Measurements from ENCODE around the gene SYCP2L. TPM values are rescaled to one million over a fixed set of nuclear protein-coding genes. Genes with fewer than 3 reads are reported as not detected.
"Not testable (repeated sequence)": the region's sequence is repeated elsewhere in the genome, so short reads cannot be mapped to it uniquely, and the experiment has no call there.

The SYCP2L gene
- total RNA-seq, 1 donor from 2014 or later, result 4.1 TPM

DNA sequence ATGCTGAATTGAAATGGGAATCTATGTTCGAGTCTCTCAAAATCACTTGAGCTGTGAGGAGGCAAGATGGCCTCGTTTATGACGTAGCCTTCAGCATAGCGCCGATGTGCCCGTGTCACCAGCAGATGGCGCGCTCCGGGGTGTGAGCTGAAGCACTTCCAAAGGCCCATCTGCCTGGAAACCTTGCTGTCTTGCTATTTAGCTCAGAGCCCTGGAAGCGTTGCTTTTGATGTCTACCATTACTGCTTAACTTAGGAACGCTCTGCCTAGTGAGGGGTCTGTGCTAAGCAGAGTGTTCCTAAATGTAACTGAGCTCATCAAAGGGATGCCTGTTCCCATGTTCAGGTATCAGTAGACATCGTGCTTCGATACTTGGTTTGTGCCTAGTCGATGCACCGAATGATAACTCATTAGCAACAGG is 67.7 kb downstream of the SYCP2L start:
- peak; percentile 70 for DNase-seq (ENCODE audit: low spot score)

DNA sequence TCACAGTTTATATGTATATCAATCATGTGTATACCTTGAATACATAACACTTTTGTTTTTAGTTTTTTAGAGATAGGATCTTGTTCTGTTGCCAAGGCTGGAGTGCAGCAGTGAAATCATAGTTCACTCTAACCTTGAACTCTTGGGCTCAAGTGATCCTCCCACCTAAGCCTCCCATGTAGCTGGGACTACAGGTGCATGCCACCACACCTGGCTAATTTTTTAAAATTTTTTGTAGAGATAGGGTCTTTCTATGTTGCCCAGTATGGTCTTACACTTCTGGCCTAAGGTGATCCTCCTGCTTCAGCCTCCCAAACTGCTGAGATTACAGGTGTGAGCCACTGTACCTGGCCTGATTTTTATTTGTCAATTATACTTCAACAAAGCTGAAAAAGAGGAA is 69.9 kb downstream of the SYCP2L start:
- DNase-seq (ENCODE audit: low spot score), result no peak

DNA sequence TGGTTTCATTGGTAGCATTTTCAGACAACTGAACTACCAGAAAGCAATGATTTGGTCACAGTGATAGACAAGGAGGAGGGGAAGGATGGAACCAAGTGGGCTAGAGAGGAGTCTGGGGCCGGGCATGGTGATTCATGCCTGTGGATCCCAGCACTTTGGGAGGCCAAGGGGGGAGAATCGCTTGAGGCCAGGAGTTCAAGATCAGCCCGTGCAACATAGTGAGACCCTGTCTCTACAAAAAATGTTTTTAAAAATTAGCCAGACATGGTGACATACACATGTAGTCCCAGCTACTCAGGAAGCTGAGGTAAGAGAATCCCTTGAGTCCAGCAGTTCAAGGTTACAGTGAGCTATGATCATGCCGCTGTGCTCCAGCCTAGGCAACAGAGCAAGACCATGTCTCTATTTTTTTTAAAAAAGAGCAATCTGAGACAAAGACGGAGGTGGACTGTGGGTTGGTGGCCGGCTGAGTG is 70.6 kb downstream of the SYCP2L start:
- DNase-seq (ENCODE audit: low spot score), result no peak

DNA sequence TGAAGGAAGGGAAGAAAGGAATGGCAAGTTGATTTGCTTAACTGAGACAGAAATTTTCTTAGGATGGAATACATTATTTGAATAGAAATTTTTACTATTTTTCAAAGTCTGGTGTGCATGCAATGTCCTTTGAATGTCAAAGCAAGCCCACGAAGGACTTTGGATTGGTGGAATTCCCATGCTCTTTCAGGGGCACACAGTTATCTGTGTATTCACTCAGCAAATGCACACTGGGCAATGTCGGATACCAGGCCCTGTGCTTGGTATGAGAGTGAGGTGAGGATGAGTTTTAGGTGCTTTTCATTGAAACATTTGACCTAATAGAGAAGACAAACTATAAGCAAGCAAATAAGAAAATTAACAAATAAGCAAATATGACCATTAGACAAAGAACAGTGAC is 73.3 kb downstream of the SYCP2L start:
- DNase-seq (ENCODE audit: low spot score), result no peak

DNA sequence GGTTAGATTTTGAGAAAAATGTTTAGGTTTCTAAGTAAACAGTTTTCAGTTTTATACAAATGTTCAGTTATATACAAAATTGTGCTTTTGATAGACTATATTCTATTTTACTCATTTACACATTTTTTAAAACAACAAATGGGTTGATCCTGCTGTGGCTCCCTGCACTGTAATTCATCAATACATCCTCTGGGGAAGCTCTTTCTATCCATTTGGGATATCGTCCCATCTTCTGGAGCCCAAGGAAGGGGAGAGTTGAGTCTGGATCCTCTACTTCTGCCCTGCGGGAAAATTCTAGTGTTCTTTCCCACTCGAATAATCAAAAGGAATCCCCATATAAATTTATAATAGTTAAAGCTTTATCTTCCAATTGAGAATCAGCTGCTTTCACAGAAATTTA is 75.0 kb downstream of the SYCP2L start:
- no peak for DNase-seq (ENCODE audit: low spot score)

DNA sequence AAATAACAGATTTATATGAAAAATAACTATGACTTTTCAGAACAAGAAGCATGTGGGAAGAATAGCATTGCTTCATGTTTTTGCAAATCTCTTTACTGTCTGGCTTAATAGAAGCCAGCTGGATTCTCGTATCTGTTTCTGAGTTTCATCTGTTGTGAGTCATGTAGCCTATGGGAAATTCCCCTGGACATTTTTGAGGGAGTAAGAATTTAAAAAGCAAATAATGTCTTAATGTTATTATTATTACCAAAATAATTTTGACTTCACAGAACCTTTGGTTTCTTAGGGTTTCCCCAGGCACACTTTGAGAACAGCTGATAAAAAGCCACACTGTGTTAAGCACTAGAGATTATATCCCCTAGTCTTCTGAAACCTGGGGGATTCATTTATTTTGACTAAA is 75.8 kb downstream of the SYCP2L start:
- DNase-seq (ENCODE audit: low spot score), result peak; percentile 91

DNA sequence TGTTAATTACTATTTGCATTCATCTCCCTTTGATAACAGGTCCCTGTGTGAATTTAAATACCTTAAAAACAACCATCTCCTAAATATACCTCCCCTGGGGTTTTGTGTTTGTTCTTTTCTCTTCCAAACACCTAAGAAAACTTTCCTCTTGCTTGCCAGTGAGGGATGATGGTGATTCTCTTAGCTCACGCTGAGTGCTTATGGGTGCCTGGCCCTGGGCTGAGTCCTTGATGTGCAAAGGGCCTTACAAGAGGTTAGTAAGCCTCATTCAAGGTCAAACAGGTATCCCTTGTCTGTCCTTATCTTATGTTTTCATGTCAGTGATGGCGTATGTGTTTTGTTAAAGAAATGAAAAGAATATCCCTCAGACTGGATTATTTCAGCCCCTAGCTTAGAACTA is 76.3 kb downstream of the SYCP2L start:
- DNase-seq (ENCODE audit: low spot score), result peak; percentile 22

DNA sequence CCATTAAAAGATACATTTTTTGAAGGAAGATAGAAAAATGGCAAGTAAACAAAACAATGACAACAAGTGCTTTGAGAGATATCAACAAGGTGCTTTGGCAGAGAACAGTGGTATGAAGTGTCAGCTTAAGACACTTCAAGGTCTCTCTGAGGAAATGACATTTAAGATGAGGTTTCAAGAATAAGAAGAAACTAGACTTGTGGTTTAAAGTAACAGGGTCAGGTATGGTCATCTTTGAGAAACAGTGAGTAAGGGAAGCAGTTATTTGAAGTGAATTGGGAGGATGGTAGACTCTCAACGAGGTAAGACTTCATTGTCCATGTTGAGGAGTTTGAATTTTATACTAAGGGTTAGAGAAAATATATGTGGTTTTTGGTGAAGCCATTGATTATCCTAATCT is 77.8 kb downstream of the SYCP2L start:
- DNase-seq (ENCODE audit: low spot score), result no peak

DNA sequence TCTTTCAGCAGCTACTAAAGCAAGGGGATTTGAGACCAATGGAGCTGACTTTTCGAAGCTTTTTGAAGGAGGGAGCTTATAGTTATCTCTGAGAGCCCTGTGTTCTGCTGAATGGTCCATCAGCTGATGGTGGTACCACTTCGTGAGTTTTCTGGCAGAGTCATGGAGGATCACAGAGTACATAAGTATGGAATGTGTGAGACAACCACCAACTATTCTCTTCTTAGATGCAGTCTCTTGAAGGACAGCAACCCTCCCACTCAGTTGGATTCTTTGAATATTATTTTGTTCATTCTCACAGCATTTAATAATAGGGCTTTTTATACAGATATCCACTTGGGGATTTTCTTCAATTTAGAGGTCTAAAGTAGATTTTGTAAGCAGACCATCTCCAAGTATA is 81.9 kb downstream of the SYCP2L start:
- no peak for DNase-seq (ENCODE audit: low spot score)

DNA sequence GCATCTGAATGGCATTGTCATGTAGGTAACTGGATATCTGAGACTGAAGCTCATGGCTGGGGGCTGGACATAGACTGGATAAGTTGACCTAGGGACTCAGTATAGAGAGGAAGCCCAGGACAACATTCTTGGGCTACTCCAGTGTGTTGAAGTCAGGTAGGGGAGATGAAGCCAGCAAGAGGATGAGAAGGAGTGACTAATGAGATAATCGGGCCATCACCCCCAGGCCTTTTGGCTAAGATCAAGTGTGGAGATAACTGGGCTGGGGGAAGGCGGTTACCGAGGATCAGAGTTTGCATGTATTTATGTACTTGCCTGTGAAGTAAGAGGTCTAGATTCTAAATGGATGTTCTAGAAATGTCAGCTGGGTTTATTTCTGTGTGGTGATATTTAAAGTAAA is 83.9 kb downstream of the SYCP2L start:
- DNase-seq (ENCODE audit: low spot score), result no peak

DNA sequence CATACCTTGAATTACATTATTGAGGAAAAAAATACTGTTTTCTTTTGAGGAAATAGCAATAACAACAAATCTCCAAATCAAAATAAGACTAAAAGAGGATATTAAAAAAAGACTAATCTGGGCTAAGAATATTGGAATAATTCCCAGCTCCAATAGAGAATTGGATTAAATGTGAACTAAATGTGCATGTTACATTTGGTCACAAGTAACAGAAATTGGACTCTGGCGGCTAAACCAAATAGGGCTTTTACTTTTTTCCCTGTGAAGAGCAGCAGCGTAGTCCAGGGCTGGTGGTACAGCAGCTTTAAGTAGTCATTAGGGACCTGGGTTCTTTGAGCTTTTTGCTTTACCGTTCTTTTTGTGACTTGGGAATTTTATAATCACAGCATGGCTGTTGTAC is 85.3 kb downstream of the SYCP2L start:
- no peak for DNase-seq (ENCODE audit: low spot score)

DNA sequence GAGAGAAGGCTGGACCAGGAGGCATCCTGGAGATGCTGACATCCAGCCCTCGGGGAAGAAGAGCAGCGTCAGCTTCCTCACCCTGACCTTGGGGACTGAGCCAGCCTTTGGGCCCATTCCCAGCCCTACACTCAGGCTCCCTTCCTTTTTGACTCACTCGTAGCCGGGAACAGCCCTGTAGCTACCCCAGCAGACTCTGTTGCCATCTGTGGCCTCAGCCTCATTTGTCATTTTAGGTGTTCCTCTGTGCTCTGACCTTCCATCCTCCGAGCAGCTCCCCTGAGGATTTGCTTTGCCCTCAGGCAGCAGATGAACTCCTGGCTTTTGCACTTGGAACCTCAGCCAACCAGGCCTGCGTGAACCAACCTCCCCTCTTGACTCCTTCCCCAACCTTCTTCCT is 89.7 kb downstream of the SYCP2L start:
- DNase-seq (ENCODE audit: low spot score), result no peak

DNA sequence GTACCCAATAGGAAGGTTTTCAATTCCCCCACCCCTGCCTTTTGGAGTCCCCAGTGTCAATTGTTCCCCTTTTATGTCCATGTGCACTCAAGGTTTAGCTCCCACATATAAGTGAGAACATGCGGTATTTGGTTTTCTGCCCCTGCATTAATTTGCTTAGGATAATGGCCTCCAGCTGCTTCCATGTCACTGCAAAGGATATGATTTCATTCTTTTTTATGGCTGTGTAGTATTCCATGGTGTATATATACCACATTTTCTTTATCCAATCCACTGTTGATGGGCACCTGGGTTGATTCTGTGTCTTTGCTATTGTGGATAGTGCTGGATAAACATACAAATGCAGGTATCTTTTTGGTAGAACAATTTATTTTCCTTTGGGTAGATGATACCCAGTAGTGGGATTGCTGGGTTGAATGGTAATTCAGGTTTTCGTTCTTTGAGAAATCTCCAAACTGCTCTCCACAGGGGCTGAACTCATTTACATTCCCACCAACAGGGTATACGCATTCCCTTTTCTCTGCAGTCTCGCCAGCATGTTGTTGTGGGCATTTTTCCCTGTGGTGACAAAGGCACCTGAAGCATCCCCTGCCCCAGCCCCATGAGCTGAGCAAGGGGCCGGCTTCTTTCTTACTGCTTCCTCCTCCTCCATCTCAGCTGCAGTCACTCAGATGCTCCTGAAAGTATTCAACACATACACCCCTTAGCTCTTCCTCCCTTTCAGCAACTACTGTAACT is 90.5 kb downstream of the SYCP2L start:
- no peak for DNase-seq (ENCODE audit: low spot score)

DNA sequence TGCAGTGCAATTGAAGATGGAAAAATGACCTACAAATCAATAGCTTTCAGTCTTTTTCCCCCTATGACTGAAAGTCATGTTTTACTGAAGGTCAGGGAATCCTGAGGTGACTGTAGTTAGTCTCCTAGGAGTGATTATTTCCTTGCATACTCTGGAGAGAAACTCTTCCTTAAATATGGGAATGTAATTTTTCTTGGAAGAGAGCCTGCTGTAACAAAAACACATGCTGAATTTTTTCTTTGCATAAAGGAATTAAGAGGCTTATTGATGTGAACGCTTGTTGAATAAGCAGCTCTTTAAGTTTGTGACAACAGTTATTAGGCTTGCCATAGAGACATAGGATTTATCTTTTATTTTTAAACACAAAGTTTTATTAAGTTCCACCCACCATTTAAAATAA is 92.8 kb downstream of the SYCP2L start:
- DNase-seq (ENCODE audit: low spot score), result peak; percentile 18

DNA sequence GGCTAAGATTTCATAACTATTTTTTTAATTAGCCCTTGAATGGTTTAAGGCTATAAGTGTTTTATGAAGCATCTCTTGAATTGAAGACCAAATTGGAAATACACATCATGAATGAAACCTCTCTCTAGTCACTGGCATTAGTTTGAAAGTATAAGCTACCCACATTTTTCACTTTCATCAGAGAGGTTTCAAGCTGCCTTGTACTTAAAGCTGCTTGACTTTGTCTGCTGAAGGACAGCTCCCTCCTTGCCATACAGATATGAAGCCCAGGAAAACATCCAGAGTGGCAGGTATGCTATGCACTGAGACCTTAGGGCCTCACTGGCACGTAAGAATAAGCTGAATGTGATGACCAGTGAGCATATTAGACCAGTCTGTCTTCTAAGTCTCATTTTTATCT is 94.6 kb downstream of the SYCP2L start:
- no peak for DNase-seq (ENCODE audit: low spot score)

DNA sequence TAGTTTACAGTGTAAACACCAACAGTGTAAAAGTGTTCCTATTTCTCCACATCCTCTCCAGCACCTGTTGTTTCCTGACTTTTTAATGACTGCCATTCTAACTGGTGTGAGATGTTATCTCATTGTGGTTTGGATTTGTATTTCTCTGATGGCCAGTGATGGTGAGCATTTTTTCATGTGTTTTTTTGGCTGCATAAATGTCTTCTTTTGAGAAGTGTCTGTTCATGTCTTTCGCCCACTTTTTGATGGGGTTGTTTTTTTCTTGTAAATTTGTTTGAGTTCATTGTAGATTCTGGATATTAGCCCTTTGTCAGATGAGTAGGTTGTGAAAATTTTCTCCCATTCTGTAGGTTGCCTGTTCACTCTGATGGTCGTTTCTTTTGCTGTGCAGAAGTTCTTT is 98.1 kb downstream of the SYCP2L start:
- DNase-seq (ENCODE audit: low spot score), result not testable (repeated sequence)

DNA sequence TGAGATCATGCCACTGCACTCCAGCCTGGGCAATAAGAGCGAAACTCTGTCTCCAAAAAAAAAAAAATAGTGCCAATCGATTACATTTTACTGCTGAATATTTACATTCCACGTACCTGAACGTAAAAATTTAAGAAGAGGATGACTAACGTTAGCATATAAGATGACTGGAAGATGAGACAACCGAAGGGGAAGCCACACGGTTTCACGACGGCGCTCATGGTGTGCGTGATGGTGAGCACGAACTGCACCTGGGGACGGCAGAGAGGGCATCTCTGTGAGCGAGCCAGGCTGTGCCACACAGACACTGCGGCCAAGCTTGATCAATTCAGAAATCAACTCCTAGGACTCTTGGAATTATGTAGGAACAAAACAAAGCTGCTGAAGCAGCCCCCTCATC is 102.7 kb downstream of the SYCP2L start:
- no peak for DNase-seq (ENCODE audit: low spot score)

DNA sequence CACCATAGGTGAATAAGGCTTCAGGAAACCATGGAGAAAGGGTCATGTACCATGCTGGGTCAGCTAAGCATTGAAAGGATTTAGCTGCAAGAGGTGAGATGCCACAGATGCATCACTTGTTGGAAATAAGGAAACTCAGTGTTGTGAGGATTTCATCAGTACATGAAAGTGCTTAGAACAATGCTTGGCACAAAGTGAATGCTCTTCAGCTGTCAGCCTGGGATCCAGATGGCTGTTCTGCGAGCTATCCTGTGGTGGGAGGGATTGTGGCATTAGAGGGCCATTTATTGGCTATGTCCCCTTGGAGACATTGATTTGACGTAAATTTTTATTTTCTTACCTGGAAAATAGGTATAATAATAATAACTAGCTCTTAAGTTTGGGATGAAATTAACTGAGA is 104.3 kb downstream of the SYCP2L start:
- DNase-seq (ENCODE audit: low spot score), result no peak

DNA sequence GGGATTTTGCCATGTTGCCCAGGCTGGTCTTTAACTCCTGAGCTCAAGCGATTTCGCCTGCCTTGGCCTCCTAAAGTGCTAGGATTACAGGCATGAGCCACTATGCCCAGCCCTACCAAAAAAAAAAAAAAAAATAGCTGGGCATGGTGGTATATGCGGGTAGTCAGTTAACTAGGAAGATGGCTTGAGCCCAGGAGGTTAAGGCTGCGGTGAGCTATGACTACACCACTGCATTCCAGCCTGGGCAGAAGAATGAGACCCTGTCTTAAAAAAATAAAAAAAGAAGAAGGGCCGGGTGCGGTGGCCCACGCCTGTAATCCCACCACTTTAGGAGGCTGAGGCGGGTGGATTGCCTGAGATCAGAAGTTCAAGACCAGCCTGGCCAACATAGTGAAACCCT is 107.0 kb downstream of the SYCP2L start:
- DNase-seq (ENCODE audit: low spot score), result no peak

DNA sequence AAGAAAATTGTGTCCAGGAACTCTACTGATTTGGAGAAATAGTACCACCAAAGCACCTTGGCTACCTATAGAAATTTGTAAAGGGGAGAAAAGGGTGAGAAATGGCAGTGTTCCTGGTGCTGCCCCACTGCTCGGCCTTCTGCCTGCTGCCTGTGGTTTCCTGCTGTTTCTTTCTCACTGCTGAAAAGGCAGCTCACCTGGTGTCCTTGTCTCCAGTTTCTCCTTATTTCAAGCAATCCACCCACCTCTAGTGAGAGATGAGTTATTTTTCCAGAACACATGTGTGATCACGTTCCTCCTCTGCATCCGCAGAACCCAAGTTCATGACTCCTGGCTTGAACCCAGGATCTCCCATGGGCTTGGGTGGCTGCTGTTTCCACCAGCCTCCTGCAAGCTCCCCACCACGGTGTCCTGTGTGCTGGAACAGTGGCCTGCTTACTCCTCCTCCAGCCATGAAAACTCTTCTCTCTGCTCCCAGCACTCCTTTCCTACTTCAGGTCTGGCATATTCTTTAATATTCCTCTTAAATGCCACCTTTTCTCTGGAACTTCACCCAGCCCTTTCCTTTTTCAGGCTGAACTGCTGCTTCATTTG is 108.4 kb downstream of the SYCP2L start:
- DNase-seq (ENCODE audit: low spot score), result no peak

DNA sequence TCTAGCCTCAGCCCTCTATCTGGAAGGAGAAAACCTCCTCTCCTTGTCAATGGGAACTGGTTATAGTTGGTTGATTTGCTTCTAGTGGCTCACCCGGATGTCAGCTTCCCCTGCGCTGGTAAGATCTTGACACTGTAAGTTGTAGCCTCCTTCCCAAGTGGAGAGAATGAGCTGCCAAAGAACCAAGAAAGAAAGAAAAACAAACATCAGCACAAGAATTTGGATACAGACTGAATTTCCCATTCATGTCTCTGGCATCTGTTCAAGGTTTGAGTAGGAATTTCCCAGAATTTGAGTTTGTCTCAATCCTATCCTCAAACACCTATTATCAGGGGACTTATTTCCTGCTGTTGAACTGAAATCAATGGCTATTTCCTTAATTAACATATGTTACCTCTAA is 113.1 kb downstream of the SYCP2L start:
- DNase-seq (ENCODE audit: low spot score), result peak; percentile 22

DNA sequence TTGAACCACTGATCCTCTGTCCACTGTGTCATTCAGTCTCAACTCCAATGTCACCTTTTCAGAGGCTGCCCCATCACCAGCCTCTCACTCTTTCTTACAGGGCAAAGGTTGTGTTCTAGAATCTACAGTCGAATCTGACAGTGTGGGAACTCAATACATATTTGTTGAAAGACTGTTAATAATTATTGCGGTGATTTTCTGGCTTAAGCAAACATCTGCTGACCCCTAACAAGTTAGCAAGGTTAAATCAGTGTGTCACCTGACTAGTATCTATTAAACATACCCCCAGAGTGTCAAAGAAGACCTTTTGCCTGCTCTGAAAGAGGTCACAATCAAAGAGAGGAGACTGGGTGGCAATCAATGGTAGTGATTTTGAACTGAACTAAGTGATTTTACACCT is 115.3 kb downstream of the SYCP2L start:
- DNase-seq (ENCODE audit: low spot score), result no peak

DNA sequence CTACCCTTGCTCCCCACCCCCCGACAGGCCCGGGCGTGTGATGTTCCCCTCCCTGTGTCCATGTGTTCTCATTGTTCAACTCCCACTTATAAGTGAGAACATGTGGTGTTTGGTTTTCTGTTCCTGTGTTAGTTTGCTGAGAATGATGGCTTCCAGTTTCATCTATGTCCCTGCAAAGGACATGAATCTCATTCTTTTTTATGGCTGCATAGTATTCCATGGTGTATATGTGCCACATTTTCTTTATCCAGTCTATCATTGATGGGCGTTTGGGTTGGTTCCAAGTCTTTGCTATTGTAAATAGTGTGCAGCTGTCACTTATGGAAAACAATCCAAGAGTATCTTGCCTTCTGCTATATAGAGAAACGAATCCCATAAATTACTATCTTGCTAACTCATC is 116.4 kb downstream of the SYCP2L start:
- DNase-seq (ENCODE audit: low spot score), result not testable (repeated sequence)

DNA sequence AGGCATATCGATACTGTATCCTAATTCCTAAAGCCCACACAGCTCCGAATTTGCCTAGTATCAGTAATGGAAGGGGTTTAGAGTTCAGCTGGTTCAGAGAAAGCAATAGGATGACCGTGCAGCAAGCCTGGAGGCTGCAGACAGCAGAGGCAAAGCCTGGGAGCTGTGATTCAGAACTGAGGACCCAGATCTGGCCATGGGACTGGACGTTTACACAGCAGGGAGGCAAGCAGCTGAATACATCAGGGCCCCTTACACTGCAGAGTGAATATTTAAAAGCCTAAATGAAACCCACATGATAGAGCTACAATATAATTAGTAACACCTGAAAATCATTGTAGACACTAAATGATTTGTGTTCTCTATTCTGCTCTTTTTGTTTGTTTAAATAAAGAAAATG is 119.2 kb downstream of the SYCP2L start:
- DNase-seq (ENCODE audit: low spot score), result no peak
